Measurements from ENCODE around the gene PTPRN2.

DNA sequence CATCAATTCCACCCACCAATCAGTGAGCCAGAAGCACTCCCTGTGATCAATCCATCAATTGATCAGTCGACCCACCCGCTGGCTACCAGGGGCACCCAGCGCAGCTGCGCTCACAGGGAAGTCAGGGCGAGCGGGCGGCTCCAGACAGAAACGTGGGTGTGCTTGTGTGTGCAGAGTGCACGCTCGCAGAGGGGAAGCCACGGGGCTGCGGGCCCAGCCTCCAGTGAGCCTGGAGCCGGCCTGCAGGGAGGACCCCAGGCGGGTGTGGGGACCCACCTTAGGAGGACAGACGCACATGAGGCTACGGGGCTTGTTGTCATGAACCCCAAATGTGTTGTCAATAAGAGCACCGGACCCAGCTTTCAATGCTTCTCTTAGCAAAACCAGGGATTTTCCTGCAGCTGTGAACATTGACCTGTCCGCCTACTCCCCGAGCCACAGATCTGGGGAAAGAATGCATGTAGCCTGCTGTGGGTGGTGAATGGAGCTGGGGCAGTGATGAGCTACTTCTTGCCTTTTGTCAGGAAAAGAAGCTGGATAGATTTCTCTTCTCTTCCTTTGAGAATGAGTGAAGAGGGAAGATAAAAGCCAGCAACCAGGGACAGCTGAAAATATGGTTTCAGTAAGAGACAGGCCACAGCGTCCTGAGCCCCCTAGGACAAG is 753.0 kb downstream of the PTPRN2 start:
- TF ChIP-seq, protein P1, sequence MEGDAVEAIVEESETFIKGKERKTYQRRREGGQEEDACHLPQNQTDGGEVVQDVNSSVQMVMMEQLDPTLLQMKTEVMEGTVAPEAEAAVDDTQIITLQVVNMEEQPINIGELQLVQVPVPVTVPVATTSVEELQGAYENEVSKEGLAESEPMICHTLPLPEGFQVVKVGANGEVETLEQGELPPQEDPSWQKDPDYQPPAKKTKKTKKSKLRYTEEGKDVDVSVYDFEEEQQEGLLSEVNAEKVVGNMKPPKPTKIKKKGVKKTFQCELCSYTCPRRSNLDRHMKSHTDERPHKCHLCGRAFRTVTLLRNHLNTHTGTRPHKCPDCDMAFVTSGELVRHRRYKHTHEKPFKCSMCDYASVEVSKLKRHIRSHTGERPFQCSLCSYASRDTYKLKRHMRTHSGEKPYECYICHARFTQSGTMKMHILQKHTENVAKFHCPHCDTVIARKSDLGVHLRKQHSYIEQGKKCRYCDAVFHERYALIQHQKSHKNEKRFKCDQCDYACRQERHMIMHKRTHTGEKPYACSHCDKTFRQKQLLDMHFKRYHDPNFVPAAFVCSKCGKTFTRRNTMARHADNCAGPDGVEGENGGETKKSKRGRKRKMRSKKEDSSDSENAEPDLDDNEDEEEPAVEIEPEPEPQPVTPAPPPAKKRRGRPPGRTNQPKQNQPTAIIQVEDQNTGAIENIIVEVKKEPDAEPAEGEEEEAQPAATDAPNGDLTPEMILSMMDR (IDR thresholded peaks at IDR 0.05), result no peak
- TF ChIP-seq POLR2A (IDR thresholded peaks at IDR 0.05), result no peak
